Dendritic cell treated with granulocyte-macrophage colony-stimulating factor and Interleukin-4, amounts not matched to agents 40 ng/mL and 50 ng/mL, for 4 days (primary cell): ENCODE data around the gene CYTH3.
"Not testable (repeated sequence)": the region's sequence is repeated elsewhere in the genome, so short reads cannot be mapped to it uniquely, and the experiment has no call there.

ENCODE experiments used
- H3K27ac Mint-ChIP-seq: one replicate; pipeline ENCODE4 v1.8.0; 2022; ENCODE audit warnings: mild to moderate bottlenecking, mixed read lengths
- H3K27me3 Mint-ChIP-seq: one replicate; pipeline ENCODE4 v1.8.0; 2022; ENCODE audit warnings: mild to moderate bottlenecking, mixed read lengths
- H3K36me3 Mint-ChIP-seq: one replicate; pipeline ENCODE4 v1.8.0; 2022; ENCODE audit warnings: low read depth, mixed read lengths
- H3K4me1 Mint-ChIP-seq: one replicate; pipeline ENCODE4 v1.8.0; 2022; ENCODE audit warnings: low read depth, mixed read lengths
- H3K4me3 Mint-ChIP-seq: one replicate; pipeline ENCODE4 v1.8.0; 2022; ENCODE audit warnings: mild to moderate bottlenecking, moderate library complexity, mixed read lengths
- H3K9me3 Mint-ChIP-seq: one replicate; pipeline ENCODE4 v1.8.0; 2022; ENCODE audit warnings: mixed read lengths
- intact Hi-C: fragments of 100-400 bp; cut with micrococcal nuclease; formaldehyde crosslinking; loops from one replicate; pipeline ENCODE4 v1.15.0; 2022

Gene CYTH3

GRCh38 chr7:6226194-6226799 is 46.1 kb downstream of the CYTH3 start:
- intact Hi-C loops, result no loop called here
- peaks cover 35% of the 10 kb centered on the region for H3K4me1 Mint-ChIP-seq
- no peak overlapping the region for H3K27ac Mint-ChIP-seq
- H3K27me3 Mint-ChIP-seq, result peaks cover 2% of the 10 kb centered on the region
- no peaks in the 10 kb centered on the region for H3K9me3 Mint-ChIP-seq
- H3K36me3 Mint-ChIP-seq, result no peaks in the 10 kb centered on the region
- H3K4me3 Mint-ChIP-seq, result no peak overlapping the region

GRCh38 chr7:6223411-6223810 is 49.0 kb downstream of the CYTH3 start:
- intact Hi-C loops, H3K27ac Mint-ChIP-seq: not testable (repeated sequence)

GRCh38 chr7:6223010-6223409 is 49.4 kb downstream of the CYTH3 start:
- H3K27ac Mint-ChIP-seq, intact Hi-C loops, H3K36me3 Mint-ChIP-seq, H3K9me3 Mint-ChIP-seq, H3K27me3 Mint-ChIP-seq, H3K4me3 Mint-ChIP-seq: not testable (repeated sequence)
- H3K4me1 Mint-ChIP-seq, result peaks cover 37% of the 10 kb centered on the region

More at GRCh38 chr7:6223411-6223810, 49.0 kb downstream of the CYTH3 start:
- not testable (repeated sequence) for H3K27me3 Mint-ChIP-seq, H3K9me3 Mint-ChIP-seq, H3K36me3 Mint-ChIP-seq, H3K4me3 Mint-ChIP-seq
- peaks cover 37% of the 10 kb centered on the region for H3K4me1 Mint-ChIP-seq

- H3K27ac Mint-ChIP-seq, result peak overlapping the region; percentile 49
- no peaks in the 10 kb centered on the region for H3K36me3 Mint-ChIP-seq
- no peaks in the 10 kb centered on the region for H3K9me3 Mint-ChIP-seq
- no peaks in the 10 kb centered on the region for H3K27me3 Mint-ChIP-seq
- H3K4me3 Mint-ChIP-seq, result no peak overlapping the region
- intact Hi-C loops, result no loop called here
- H3K4me1 Mint-ChIP-seq, result peaks cover 42% of the 10 kb centered on the region
Observed at GRCh38 chr7:6221340-6222319, 50.8 kb downstream of the CYTH3 start.

- peaks cover 9% of the 10 kb centered on the region for H3K9me3 Mint-ChIP-seq
- H3K27ac Mint-ChIP-seq, result peak overlapping the region; percentile 17
- intact Hi-C loops, result no loop called here
- no peaks in the 10 kb centered on the region for H3K36me3 Mint-ChIP-seq
- H3K4me1 Mint-ChIP-seq, result peaks cover 42% of the 10 kb centered on the region
- no peaks in the 10 kb centered on the region for H3K27me3 Mint-ChIP-seq
- no peak overlapping the region for H3K4me3 Mint-ChIP-seq
Observed at GRCh38 chr7:6218329-6218728, 54.1 kb downstream of the CYTH3 start.

GRCh38 chr7:6212008-6212407 is 60.4 kb downstream of the CYTH3 start:
- H3K4me3 Mint-ChIP-seq, result no peak overlapping the region
- intact Hi-C loops, result no loop called here

GRCh38 chr7:6210621-6211372 is 61.6 kb downstream of the CYTH3 start:
- intact Hi-C loops, result no loop called here
- H3K36me3 Mint-ChIP-seq, result no peaks in the 10 kb centered on the region

More at GRCh38 chr7:6212008-6212407, 60.4 kb downstream of the CYTH3 start:
- Mint-ChIP-seq H3K4me1 (no peaks in the 10 kb centered on the region), H3K27ac (no peak overlapping the region), H3K36me3 (no peaks in the 10 kb centered on the region), H3K27me3 (peaks cover 4% of the 10 kb centered on the region), H3K9me3 (peaks cover 9% of the 10 kb centered on the region)

GRCh38 chr7:6209340-6209739 is 63.1 kb downstream of the CYTH3 start:
- H3K4me1 Mint-ChIP-seq, result no peaks in the 10 kb centered on the region
- peaks cover 4% of the 10 kb centered on the region for H3K27me3 Mint-ChIP-seq
- H3K36me3 Mint-ChIP-seq, result no peaks in the 10 kb centered on the region
- no peak overlapping the region for H3K4me3 Mint-ChIP-seq
- no peak overlapping the region for H3K27ac Mint-ChIP-seq
- no peaks in the 10 kb centered on the region for H3K9me3 Mint-ChIP-seq
- intact Hi-C loops, result no loop called here

More at GRCh38 chr7:6210621-6211372, 61.6 kb downstream of the CYTH3 start:
- Mint-ChIP-seq H3K9me3 (peaks cover 7% of the 10 kb centered on the region), H3K27me3 (peaks cover 4% of the 10 kb centered on the region), H3K4me1 (no peaks in the 10 kb centered on the region), H3K27ac (no peak overlapping the region), H3K4me3 (no peak overlapping the region)

GRCh38 chr7:6208573-6209328 is 63.7 kb downstream of the CYTH3 start:
- Mint-ChIP-seq H3K36me3 (no peaks in the 10 kb centered on the region), H3K4me3 (no peak overlapping the region), H3K27me3 (peaks cover 4% of the 10 kb centered on the region), H3K9me3 (no peaks in the 10 kb centered on the region), H3K4me1 (no peaks in the 10 kb centered on the region), H3K27ac (no peak overlapping the region)
- intact Hi-C loops, result no loop called here

GRCh38 chr7:6205971-6206660 is 66.3 kb downstream of the CYTH3 start:
- no peak overlapping the region for H3K4me3 Mint-ChIP-seq
- no peaks in the 10 kb centered on the region for H3K9me3 Mint-ChIP-seq
- intact Hi-C loops, result no loop called here
- no peaks in the 10 kb centered on the region for H3K36me3 Mint-ChIP-seq
- H3K27me3 Mint-ChIP-seq, result peaks cover 4% of the 10 kb centered on the region
- H3K27ac Mint-ChIP-seq, result no peak overlapping the region
- H3K4me1 Mint-ChIP-seq, result peaks cover 9% of the 10 kb centered on the region

- Mint-ChIP-seq H3K9me3 (no peaks in the 10 kb centered on the region), H3K27ac (no peak overlapping the region), H3K4me1 (peaks cover 9% of the 10 kb centered on the region), H3K36me3 (no peaks in the 10 kb centered on the region), H3K4me3 (no peak overlapping the region), H3K27me3 (peaks cover under 1% of the 10 kb centered on the region)
- intact Hi-C loops, result loop anchor here (5.0 kb wide), 2 partner anchors 34 to 69 kb away; partner anchors contain the start of gene CYTH3
Observed at GRCh38 chr7:6203381-6203780, 69.0 kb downstream of the CYTH3 start.

GRCh38 chr7:6202117-6202516 is 70.3 kb downstream of the CYTH3 start:
- peaks cover 9% of the 10 kb centered on the region for H3K4me1 Mint-ChIP-seq
- H3K27ac Mint-ChIP-seq, result no peak overlapping the region

GRCh38 chr7:6200971-6201370 is 71.5 kb downstream of the CYTH3 start:
- no peak overlapping the region for H3K4me3 Mint-ChIP-seq
- H3K27ac Mint-ChIP-seq, result no peak overlapping the region
- intact Hi-C loops, result loop anchor here (5.0 kb wide), 2 partner anchors 36 to 71 kb away; partner anchors contain the start of gene CYTH3
- peaks cover 9% of the 10 kb centered on the region for H3K4me1 Mint-ChIP-seq
- no peaks in the 10 kb centered on the region for H3K36me3 Mint-ChIP-seq
- no peaks in the 10 kb centered on the region for H3K27me3 Mint-ChIP-seq
- H3K9me3 Mint-ChIP-seq, result no peaks in the 10 kb centered on the region

More at GRCh38 chr7:6202117-6202516, 70.3 kb downstream of the CYTH3 start:
- no peaks in the 10 kb centered on the region for H3K9me3 Mint-ChIP-seq
- H3K36me3 Mint-ChIP-seq, result no peaks in the 10 kb centered on the region
- intact Hi-C loops, result loop anchor here (5.0 kb wide), 2 partner anchors 35 to 70 kb away; partner anchors contain the start of gene CYTH3
- no peaks in the 10 kb centered on the region for H3K27me3 Mint-ChIP-seq
- no peak overlapping the region for H3K4me3 Mint-ChIP-seq
